Skeletal muscle tissue (tissue), 4 donors: Measurements from ENCODE around the gene EYA2. TPM values are rescaled to one million over a fixed set of nuclear protein-coding genes. Genes with fewer than 3 reads are reported as not detected.
A peak's percentile ranks its signal among the peaks of the same experiment; 100 is the strongest.

ENCODE experiments used
- H3K27ac ChIP-seq: one replicate; pipeline ENCODE4 v1.7.0; 2013; ENCODE audit warnings: mild to moderate bottlenecking, low read depth, low read length, inconsistent platforms
- H3K27me3 ChIP-seq, 3 donors: one replicate each; pipeline ENCODE4 v1.7.0; 2013; ENCODE audit warnings: low read length in 3 of 3; ENCODE audit not compliant: control insufficient read depth in 3 of 3, insufficient read depth in 3 of 3
- H3K36me3 ChIP-seq, 3 donors: one replicate each; pipeline ENCODE4 v1.7.0; 2013; ENCODE audit warnings: low read length in 3 of 3; ENCODE audit not compliant: control insufficient read depth in 3 of 3, insufficient read depth in 3 of 3
- H3K4me1 ChIP-seq, 3 donors: one replicate each; pipeline ENCODE4 v1.7.0; 2013; ENCODE audit warnings: low read length in 3 of 3, mild to moderate bottlenecking in 3 of 3; ENCODE audit not compliant: control insufficient read depth in 3 of 3, insufficient read depth in 3 of 3
- H3K4me3 ChIP-seq, 3 donors: one replicate each; pipeline ENCODE4 v1.7.0; 2013; ENCODE audit warnings: low read length in 3 of 3
- H3K9ac ChIP-seq, 3 donors: one replicate each; pipeline ENCODE4 v1.7.0; 2013; ENCODE audit warnings: low read length in 3 of 3, mild to moderate bottlenecking in 3 of 3, moderate library complexity in 2 of 3, low read depth in 1 of 3
- H3K9me3 ChIP-seq, 3 donors: one replicate each; pipeline ENCODE4 v1.7.0; 2013; ENCODE audit warnings: low read length in 3 of 3; ENCODE audit not compliant: control insufficient read depth in 3 of 3
- total RNA-seq: library from RNA; depleted of rRNA; stranded (reverse); fragments of >200 nt; gene quantifications from one replicate; pipeline ENCODE4 v1.2.3, GENCODE V29; 2014
- donor health status: Osteomylitis.

The EYA2 gene
- total RNA-seq, 1 donor from 2014 or later = 1.0 TPM

GRCh38 chr20:46973766-46974165 lies 79.1 kb downstream of the EYA2 start:
- Histone ChIP-seq H3K27ac (no peak overlapping the region), H3K36me3 (no peaks in the 10 kb centered on the region), H3K4me3 (no peak overlapping the region), H3K4me1 (no peaks in the 10 kb centered on the region), H3K27me3 (peaks cover 0 to 5% (median 3%) of the 10 kb centered on the region in 3 donors), H3K9ac (no peak overlapping the region), H3K9me3 (no peaks in the 10 kb centered on the region)

GRCh38 chr20:46974669-46975434 lies 80.2 kb downstream of the EYA2 start:
- H3K27ac ChIP-seq = no peak overlapping the region
- H3K27me3 ChIP-seq = peaks cover 0 to 3% (median 3%) of the 10 kb centered on the region in 3 donors
- no peaks in the 10 kb centered on the region for H3K4me1 ChIP-seq
- H3K36me3 ChIP-seq = no peaks in the 10 kb centered on the region
- H3K9ac ChIP-seq = no peak overlapping the region
- no peak overlapping the region for H3K4me3 ChIP-seq
- H3K9me3 ChIP-seq = no peaks in the 10 kb centered on the region

- Histone ChIP-seq H3K9ac (no peak overlapping the region), H3K4me3 (no peak overlapping the region), H3K4me1 (no peaks in the 10 kb centered on the region), H3K27ac (no peak overlapping the region), H3K36me3 (no peaks in the 10 kb centered on the region), H3K9me3 (no peaks in the 10 kb centered on the region), H3K27me3 (peaks cover 0 to 3% (median 0%) of the 10 kb centered on the region in 3 donors)
Observed at GRCh38 chr20:46975976-46976375, 81.3 kb downstream of the EYA2 start.

GRCh38 chr20:46977204-46977603 lies 82.6 kb downstream of the EYA2 start:
- peaks cover 0 to 3% (median 0%) of the 10 kb centered on the region in 3 donors for H3K27me3 ChIP-seq
- H3K36me3 ChIP-seq = no peaks in the 10 kb centered on the region
- no peak overlapping the region for H3K4me3 ChIP-seq

GRCh38 chr20:46977909-46978588 lies 83.4 kb downstream of the EYA2 start:
- Histone ChIP-seq H3K27me3 (peaks cover 0 to 3% (median 0%) of the 10 kb centered on the region in 3 donors), H3K9ac (no peak overlapping the region), H3K9me3 (no peaks in the 10 kb centered on the region), H3K4me1 (no peaks in the 10 kb centered on the region), H3K36me3 (no peaks in the 10 kb centered on the region), H3K4me3 (no peak overlapping the region), H3K27ac (no peak overlapping the region)

More at GRCh38 chr20:46977204-46977603, 82.6 kb downstream of the EYA2 start:
- H3K4me1 ChIP-seq = no peaks in the 10 kb centered on the region
- H3K9ac ChIP-seq = no peak overlapping the region
- no peak overlapping the region for H3K27ac ChIP-seq
- H3K9me3 ChIP-seq = no peaks in the 10 kb centered on the region

- H3K4me3 ChIP-seq = peak overlapping the region in 1 of 3 donors; percentile 19
- H3K27ac ChIP-seq = no peak overlapping the region
- H3K9ac ChIP-seq = no peak overlapping the region
- H3K4me1 ChIP-seq = no peaks in the 10 kb centered on the region
- H3K36me3 ChIP-seq = no peaks in the 10 kb centered on the region
- peaks cover 0 to 2% (median 0%) of the 10 kb centered on the region in 3 donors for H3K9me3 ChIP-seq
- H3K27me3 ChIP-seq = peaks cover 0 to 3% (median 0%) of the 10 kb centered on the region in 3 donors
Observed at GRCh38 chr20:46978951-46979491, 84.4 kb downstream of the EYA2 start.

GRCh38 chr20:46979603-46980241 lies 85.1 kb downstream of the EYA2 start:
- no peaks in the 10 kb centered on the region for H3K4me1 ChIP-seq
- no peaks in the 10 kb centered on the region for H3K27me3 ChIP-seq
- H3K9ac ChIP-seq = no peak overlapping the region
- H3K27ac ChIP-seq = no peak overlapping the region
- no peaks in the 10 kb centered on the region for H3K36me3 ChIP-seq
- peaks cover 0 to 2% (median 0%) of the 10 kb centered on the region in 3 donors for H3K9me3 ChIP-seq
- H3K4me3 ChIP-seq = peak overlapping the region in 1 of 3 donors; percentile 19

- H3K27me3 ChIP-seq = no peaks in the 10 kb centered on the region
- no peaks in the 10 kb centered on the region for H3K36me3 ChIP-seq
- H3K9me3 ChIP-seq = peaks cover 0 to 2% (median 0%) of the 10 kb centered on the region in 3 donors
- no peaks in the 10 kb centered on the region for H3K4me1 ChIP-seq
- no peak overlapping the region for H3K9ac ChIP-seq
- H3K27ac ChIP-seq = no peak overlapping the region
- no peak overlapping the region for H3K4me3 ChIP-seq
Observed at GRCh38 chr20:46981184-46981583, 86.5 kb downstream of the EYA2 start.

GRCh38 chr20:46983466-46983865 lies 88.8 kb downstream of the EYA2 start:
- Histone ChIP-seq H3K4me1 (no peaks in the 10 kb centered on the region), H3K9me3 (peaks cover 0 to 2% (median 0%) of the 10 kb centered on the region in 3 donors), H3K27ac (no peak overlapping the region), H3K9ac (no peak overlapping the region), H3K4me3 (no peak overlapping the region), H3K36me3 (no peaks in the 10 kb centered on the region), H3K27me3 (no peaks in the 10 kb centered on the region)
